ENCODE data around the gene MAGI2.

Gene MAGI2

GRCh38 chr7:78967046-78967445, 486.4 kb downstream of the MAGI2 start:
- no peak for DNase-seq (ENCODE audit: low read depth in 4 of 4, low spot score in 1 of 4)

- DNase-seq (ENCODE audit: low read depth in 4 of 4, low spot score in 1 of 4): no peak
Measured at GRCh38 chr7:78959477-78959876, 494.0 kb downstream of the MAGI2 start.

- DNase-seq (ENCODE audit: low read depth in 4 of 4, low spot score in 1 of 4): no peak
Measured at GRCh38 chr7:78955329-78955728, 498.1 kb downstream of the MAGI2 start.

GRCh38 chr7:78953726-78954363, 499.6 kb downstream of the MAGI2 start:
- no peak for DNase-seq (ENCODE audit: low read depth in 4 of 4, low spot score in 1 of 4)

- no peak for DNase-seq (ENCODE audit: low read depth in 4 of 4, low spot score in 1 of 4)
Measured at GRCh38 chr7:78953090-78953489, 500.4 kb downstream of the MAGI2 start.

- no peak for DNase-seq (ENCODE audit: low read depth in 4 of 4, low spot score in 1 of 4)
Measured at GRCh38 chr7:78939669-78940068, 513.8 kb downstream of the MAGI2 start.

- DNase-seq (ENCODE audit: low read depth in 4 of 4, low spot score in 1 of 4): no peak
Measured at GRCh38 chr7:78924581-78924980, 528.9 kb downstream of the MAGI2 start.

- DNase-seq (ENCODE audit: low read depth in 4 of 4, low spot score in 1 of 4): no peak
Measured at GRCh38 chr7:78912781-78913180, 540.7 kb downstream of the MAGI2 start.

GRCh38 chr7:78906735-78907134, 546.7 kb downstream of the MAGI2 start:
- DNase-seq (ENCODE audit: low read depth in 4 of 4, low spot score in 1 of 4): no peak

- no peak for DNase-seq (ENCODE audit: low read depth in 4 of 4, low spot score in 1 of 4)
Measured at GRCh38 chr7:78905436-78905835, 548.0 kb downstream of the MAGI2 start.

- no peak for DNase-seq (ENCODE audit: low read depth in 4 of 4, low spot score in 1 of 4)
Measured at GRCh38 chr7:78904983-78905382, 548.5 kb downstream of the MAGI2 start.

- no peak for DNase-seq (ENCODE audit: low read depth in 4 of 4, low spot score in 1 of 4)
Measured at GRCh38 chr7:78901566-78901965, 551.9 kb downstream of the MAGI2 start.

GRCh38 chr7:78900806-78901205, 552.7 kb downstream of the MAGI2 start:
- no peak for DNase-seq (ENCODE audit: low read depth in 4 of 4, low spot score in 1 of 4)

GRCh38 chr7:78895393-78895792, 558.1 kb downstream of the MAGI2 start:
- DNase-seq (ENCODE audit: low read depth in 4 of 4, low spot score in 1 of 4): no peak

- no peak for DNase-seq (ENCODE audit: low read depth in 4 of 4, low spot score in 1 of 4)
Measured at GRCh38 chr7:78879206-78879605, 574.3 kb downstream of the MAGI2 start.

- no peak for DNase-seq (ENCODE audit: low read depth in 4 of 4, low spot score in 1 of 4)
Measured at GRCh38 chr7:78873117-78873516, 580.4 kb downstream of the MAGI2 start.

- no peak for DNase-seq (ENCODE audit: low read depth in 4 of 4, low spot score in 1 of 4)
Measured at GRCh38 chr7:78864339-78864738, 589.1 kb downstream of the MAGI2 start.

GRCh38 chr7:78863281-78863680, 590.2 kb downstream of the MAGI2 start:
- DNase-seq (ENCODE audit: low read depth in 4 of 4, low spot score in 1 of 4): no peak

GRCh38 chr7:78862411-78862900, 591.0 kb downstream of the MAGI2 start:
- DNase-seq (ENCODE audit: low read depth in 4 of 4, low spot score in 1 of 4): no peak

- DNase-seq (ENCODE audit: low read depth in 4 of 4, low spot score in 1 of 4): no peak
Measured at GRCh38 chr7:78852951-78853350, 600.5 kb downstream of the MAGI2 start.

GRCh38 chr7:78850093-78850740, 603.2 kb downstream of the MAGI2 start:
- DNase-seq (ENCODE audit: low read depth in 4 of 4, low spot score in 1 of 4): no peak

GRCh38 chr7:78845155-78845554, 608.3 kb downstream of the MAGI2 start:
- DNase-seq (ENCODE audit: low read depth in 4 of 4, low spot score in 1 of 4): no peak

- DNase-seq (ENCODE audit: low read depth in 4 of 4, low spot score in 1 of 4): no peak
Measured at GRCh38 chr7:78842068-78842467, 611.4 kb downstream of the MAGI2 start.
